Prostate gland (tissue), 2 donors: Measurements from ENCODE around the gene MCEMP1. TPM values are rescaled to one million over a fixed set of nuclear protein-coding genes. Genes with fewer than 3 reads are reported as not detected.

Experiments
- DNase-seq: peaks from one replicate; pipeline ENCODE4 v3.0.0-alpha.2; 2019; ENCODE audit warnings: low spot score
- H3K27ac ChIP-seq, 2 donors: fragments of 200-600 bp; sonication (generic); 2 replicates each; pipeline ENCODE4 v1.5.1; 2017 to 2019
- H3K27me3 ChIP-seq: fragments of 200-600 bp; sonication (generic); replicated peaks from 2 replicates; pipeline ENCODE4 v1.5.1; 2019; ENCODE audit not compliant: insufficient read depth
- H3K36me3 ChIP-seq, 2 donors: fragments of 200-600 bp; sonication (generic); 1 replicate in 1 of 2; 2 replicates in 1 of 2; pipeline versions ENCODE4 v1.5.1 to v1.8.1; 2017 to 2019
- H3K4me1 ChIP-seq: fragments of 200-600 bp; sonication (generic); replicated peaks from 2 replicates; pipeline ENCODE4 v1.5.1; 2019
- H3K4me3 ChIP-seq, 2 donors: fragments of 200-600 bp; sonication (generic); 2 replicates each; pipeline ENCODE4 v1.5.1; 2017 to 2019
- H3K9me3 ChIP-seq: fragments of 200-600 bp; sonication (generic); 2 replicates; pipeline ENCODE4 v1.5.1; 2017
- CTCF ChIP-seq, 4 experiments: fragments of 200-600 bp in 2 of 4; fragments of 450-650 bp in 2 of 4; sonication (generic) in 2 of 4; IDR thresholded peaks; 1 replicate in 3 of 4; 2 replicates in 1 of 4; pipeline ENCODE4 v1.5.1; 2016 to 2019; ENCODE audit warnings: antibody characterized with exemption in 4 of 4, mild to moderate bottlenecking in 2 of 4, moderate library complexity in 2 of 4
- POLR2A ChIP-seq: fragments of 450-650 bp; IDR thresholded peaks from one replicate; pipeline ENCODE4 v1.6.1; 2016; ENCODE audit warnings: antibody characterized with exemption, mild to moderate bottlenecking
- POLR2AphosphoS5 ChIP-seq: sonication (generic); formaldehyde crosslinking; IDR thresholded peaks from one replicate; pipeline ENCODE4 v1.6.1; 2017; ENCODE audit warnings: antibody characterized with exemption
- WGBS: methylation state at CpG from one replicate; pipeline ENCODE4 v1.1.5; 2018; 5-methylcytosine and 5-hydroxymethylcytosine counted together
- intact Hi-C: fragments of 100-400 bp; cut with DNase I; formaldehyde crosslinking; loops from one replicate; pipeline ENCODE4 v1.14.2; 2022
- total RNA-seq, 2 donors: library from RNA; depleted of rRNA; stranded (reverse); fragments of >200 nt; gene quantifications; one replicate each; pipeline ENCODE4 v1.1.0, GENCODE V29; 2016

The MCEMP1 gene
- total RNA-seq, 2 donors from 2014 or later, result 0.28 TPM; not detected in 1

DNA sequence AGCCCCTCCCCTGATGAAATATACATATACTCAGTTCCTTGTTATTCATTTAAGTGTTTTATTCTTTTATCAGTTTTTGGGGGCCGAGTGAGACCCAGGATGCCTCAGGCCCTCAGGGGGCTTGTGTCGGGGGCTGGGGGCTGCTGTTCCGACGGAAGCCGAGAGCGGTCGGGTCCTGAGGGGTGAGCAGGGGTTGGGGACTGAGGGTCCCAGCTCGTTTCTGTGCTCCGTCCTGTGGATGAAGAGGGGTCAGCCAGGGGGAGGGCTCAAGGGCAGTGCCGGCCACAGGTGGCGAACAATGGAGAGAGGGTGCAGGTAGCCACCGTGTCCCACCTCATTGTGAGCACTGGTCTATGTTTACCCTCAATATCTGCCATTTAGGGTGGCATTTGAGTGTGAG is 45.3 kb upstream of the MCEMP1 start:
- TF ChIP-seq POLR2AphosphoS5 (no peak), POLR2A (no peak), CTCF (IDR thresholded peaks at IDR 0.05) (no peak)
- 92% methylated on average over 12 of the region's 12 CpGs for WGBS

DNA sequence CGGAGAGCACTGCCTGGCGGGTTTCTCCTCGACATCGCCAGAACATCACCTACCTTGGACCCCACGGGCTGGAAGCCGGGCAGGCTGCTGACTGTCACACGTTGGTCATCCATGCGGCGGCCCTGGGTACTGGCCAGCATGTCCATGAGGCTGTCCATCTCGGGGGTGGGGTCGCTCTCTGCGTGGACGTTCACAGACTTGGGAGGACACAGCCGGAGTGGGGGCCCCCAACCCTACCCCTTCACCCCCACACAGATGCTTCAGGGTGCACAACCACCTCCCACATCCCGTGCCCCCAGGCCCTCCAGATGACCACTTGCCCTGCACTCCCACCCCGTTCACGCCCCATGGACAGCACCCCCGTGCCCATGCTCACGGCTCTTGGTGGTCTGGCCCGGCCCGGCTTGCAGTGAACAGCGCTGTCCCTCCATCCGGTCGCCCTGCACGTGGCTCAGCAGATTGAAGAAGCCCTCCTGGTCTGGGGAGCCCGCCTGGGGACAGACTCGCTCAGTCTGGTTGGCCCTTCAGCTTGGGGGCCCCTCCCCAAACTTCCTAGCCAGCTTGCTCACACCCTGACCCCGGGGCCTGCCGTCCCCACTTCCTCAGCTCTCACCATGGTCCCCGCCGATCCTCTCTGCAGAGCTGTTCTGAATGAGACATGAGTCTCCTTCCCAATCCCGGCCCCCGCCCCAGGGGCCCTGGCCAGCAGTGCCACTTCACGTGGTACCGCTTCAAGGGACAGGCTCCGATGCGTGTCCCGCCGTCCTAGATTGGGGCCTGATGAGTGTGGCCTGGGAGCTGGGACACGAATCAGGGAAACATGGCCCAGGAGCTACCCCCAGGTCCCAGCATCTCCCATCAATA is 44.3 kb upstream of the MCEMP1 start:
- H3K27me3 ChIP-seq, result no peaks in the 10 kb centered on the region
- H3K4me3 ChIP-seq, result no peak overlapping the region
- no peak overlapping the region for H3K27ac ChIP-seq
- DNase-seq, result no peak
- WGBS, result 87% methylated on average over 40 of the region's 40 CpGs
- no peaks in the 10 kb centered on the region for H3K36me3 ChIP-seq
- peaks cover 13% of the 10 kb centered on the region for H3K4me1 ChIP-seq
- no peak for TF ChIP-seq POLR2AphosphoS5
- no peak for TF ChIP-seq CTCF (IDR thresholded peaks at IDR 0.05)
- no peak for TF ChIP-seq POLR2A
- intact Hi-C loops, result loop anchor here (10.0 kb wide), 1 partner anchor 538 kb away; no protein-coding TSS in a partner anchor
- no peaks in the 10 kb centered on the region for H3K9me3 ChIP-seq

More for the DNA sequence above, 45.3 kb upstream of the MCEMP1 start:
- H3K27ac ChIP-seq, result no peak overlapping the region
- H3K36me3 ChIP-seq, result no peaks in the 10 kb centered on the region
- H3K27me3 ChIP-seq, result no peaks in the 10 kb centered on the region
- intact Hi-C loops, result loop anchor here (10.0 kb wide), 1 partner anchor 537 kb away; no protein-coding TSS in a partner anchor
- H3K9me3 ChIP-seq, result no peaks in the 10 kb centered on the region
- peaks cover 13% of the 10 kb centered on the region for H3K4me1 ChIP-seq
- no peak overlapping the region for H3K4me3 ChIP-seq
- no peak for DNase-seq

GRCh38 chr19:7633698-7634097 is 43.2 kb upstream of the MCEMP1 start, which contains the start of gene PCP2:
Gene PCP2, minus strand, starts transcription at chr19:7633719. Its CDS starts 262 bp downstream, at chr19:7633457.
- no peak within 1 kb of the TSS for H3K4me3 ChIP-seq
- DNase-seq, result no peak
- H3K27ac ChIP-seq, result no peak within 1 kb of the TSS
- no peaks in the 10 kb centered on the region for H3K36me3 ChIP-seq
- intact Hi-C loops, result loop anchor here (10.0 kb wide), 1 partner anchor 539 kb away; no protein-coding TSS in a partner anchor
- no peaks in the 10 kb centered on the region for H3K27me3 ChIP-seq
- 35% methylated on average over 2 of the region's 2 CpGs for WGBS
- H3K4me1 ChIP-seq, result peaks cover 5% of the 10 kb centered on the region
- TF ChIP-seq POLR2A (no peak), CTCF (IDR thresholded peaks at IDR 0.05) (no peak), POLR2AphosphoS5 (no peak)
- no peaks in the 10 kb centered on the region for H3K9me3 ChIP-seq

- Histone ChIP-seq H3K36me3 (no peaks in the 10 kb centered on the region), H3K27me3 (no peaks in the 10 kb centered on the region), H3K4me1 (no peaks in the 10 kb centered on the region), H3K9me3 (no peaks in the 10 kb centered on the region), H3K4me3 (no peak overlapping the region), H3K27ac (no peak overlapping the region)
- TF ChIP-seq POLR2A, result no peak
- TF ChIP-seq CTCF (IDR thresholded peaks at IDR 0.05), result no peak
- no peak for TF ChIP-seq POLR2AphosphoS5
- WGBS, result 50% methylated on average over 6 of the region's 6 CpGs
- DNase-seq, result no peak
- intact Hi-C loops, result loop anchor here (10.0 kb wide), 1 partner anchor 541 kb away; no protein-coding TSS in a partner anchor
These were observed 41.2 kb upstream of the MCEMP1 start for GRCh38 chr19:7635670-7636069.
